ENCODE data around the gene LDLRAD4.

DNA sequence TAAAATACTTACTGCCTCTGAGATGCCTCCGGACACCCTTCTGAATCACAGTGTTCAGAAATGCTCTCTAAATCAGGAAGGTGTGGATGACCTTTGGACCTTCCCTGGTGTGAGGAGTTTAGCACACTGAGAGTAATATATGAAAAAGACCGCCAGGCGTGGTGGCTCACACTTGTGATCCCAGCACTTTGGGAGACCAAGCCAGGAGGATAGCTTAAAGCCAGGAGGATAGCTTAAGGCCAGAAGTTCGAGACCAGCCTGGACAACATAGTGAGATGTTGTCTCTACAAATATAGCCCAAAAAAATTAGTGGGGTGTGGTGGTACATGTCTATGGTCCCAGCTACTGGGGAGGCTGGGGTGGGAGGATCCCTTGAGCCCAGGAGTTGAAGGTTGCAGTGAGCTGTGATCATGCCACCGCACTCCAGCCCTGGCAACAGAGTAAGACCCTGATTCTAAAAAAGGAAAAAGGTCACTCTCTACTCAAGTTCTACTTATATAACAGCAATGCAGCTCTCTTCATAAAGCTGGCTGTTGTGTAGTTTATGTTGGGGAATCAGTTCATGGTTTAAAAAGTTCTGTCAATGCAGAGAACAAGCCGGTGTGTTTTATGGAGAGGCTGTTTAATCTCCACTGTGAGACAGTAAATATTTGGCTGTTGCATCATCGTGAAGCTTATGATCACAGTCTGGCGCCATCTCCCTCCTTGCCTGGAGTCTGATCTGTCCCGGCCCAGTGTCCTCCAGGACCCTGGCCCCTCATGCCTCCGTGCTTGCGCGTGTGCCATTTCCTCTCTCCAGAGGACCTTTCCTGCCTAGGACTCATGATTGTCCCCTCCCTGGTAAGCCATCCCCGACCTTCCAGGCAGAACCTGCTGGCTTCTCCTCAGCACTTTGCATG lies 323.3 kb downstream of the LDLRAD4 start:
- TF ChIP-seq, protein P1, sequence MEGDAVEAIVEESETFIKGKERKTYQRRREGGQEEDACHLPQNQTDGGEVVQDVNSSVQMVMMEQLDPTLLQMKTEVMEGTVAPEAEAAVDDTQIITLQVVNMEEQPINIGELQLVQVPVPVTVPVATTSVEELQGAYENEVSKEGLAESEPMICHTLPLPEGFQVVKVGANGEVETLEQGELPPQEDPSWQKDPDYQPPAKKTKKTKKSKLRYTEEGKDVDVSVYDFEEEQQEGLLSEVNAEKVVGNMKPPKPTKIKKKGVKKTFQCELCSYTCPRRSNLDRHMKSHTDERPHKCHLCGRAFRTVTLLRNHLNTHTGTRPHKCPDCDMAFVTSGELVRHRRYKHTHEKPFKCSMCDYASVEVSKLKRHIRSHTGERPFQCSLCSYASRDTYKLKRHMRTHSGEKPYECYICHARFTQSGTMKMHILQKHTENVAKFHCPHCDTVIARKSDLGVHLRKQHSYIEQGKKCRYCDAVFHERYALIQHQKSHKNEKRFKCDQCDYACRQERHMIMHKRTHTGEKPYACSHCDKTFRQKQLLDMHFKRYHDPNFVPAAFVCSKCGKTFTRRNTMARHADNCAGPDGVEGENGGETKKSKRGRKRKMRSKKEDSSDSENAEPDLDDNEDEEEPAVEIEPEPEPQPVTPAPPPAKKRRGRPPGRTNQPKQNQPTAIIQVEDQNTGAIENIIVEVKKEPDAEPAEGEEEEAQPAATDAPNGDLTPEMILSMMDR (IDR thresholded peaks at IDR 0.05; ENCODE audit: insufficient read depth, low read length, poor library complexity, severe bottlenecking): no peak
- TF ChIP-seq EZH2phosphoT487 (conservative IDR thresholded peaks at IDR 0.05; ENCODE audit: low read length): no peak

Measured in SU-DHL-6 (cell line).